ENCODE measurements around the gene ZNF175.

GRCh38 chr19:51621178-51621577, 50.1 kb downstream of the ZNF175 start:
- TF ChIP-seq EZH2phosphoT487 (IDR thresholded peaks at IDR 0.05; ENCODE audit: borderline replicate concordance, low read length) = no peak
- no peak for TF ChIP-seq CTCF (IDR thresholded peaks at IDR 0.05; ENCODE audit: low read depth, low read length, poor library complexity, severe bottlenecking)
